Glutamatergic neuron (in vitro differentiated cells): ENCODE data around the gene PLEKHM2. TPM values are rescaled to one million over a fixed set of nuclear protein-coding genes. Genes with fewer than 3 reads are reported as not detected.

Source experiments
- DNase-seq: peaks from one replicate; pipeline ENCODE4 v3.0.0; 2022
- H3K27ac Mint-ChIP-seq: one replicate; pipeline ENCODE4 v1.8.0; 2020; ENCODE audit warnings: mild to moderate bottlenecking, mixed read lengths, inconsistent platforms; ENCODE audit not compliant: unreplicated experiment
- H3K27me3 Mint-ChIP-seq: one replicate; pipeline ENCODE4 v1.8.0; 2020; ENCODE audit warnings: mild to moderate bottlenecking, moderate library complexity, mixed read lengths, inconsistent platforms; ENCODE audit not compliant: unreplicated experiment
- H3K36me3 Mint-ChIP-seq: one replicate; pipeline ENCODE4 v1.8.0; 2020; ENCODE audit warnings: mild to moderate bottlenecking, mixed read lengths, inconsistent platforms; ENCODE audit not compliant: unreplicated experiment
- H3K4me1 Mint-ChIP-seq: one replicate; pipeline ENCODE4 v1.8.0; 2020; ENCODE audit warnings: mild to moderate bottlenecking, low read depth, mixed read lengths, inconsistent platforms; ENCODE audit not compliant: unreplicated experiment
- H3K4me3 Mint-ChIP-seq: one replicate; pipeline ENCODE4 v1.8.0; 2020; ENCODE audit warnings: mild to moderate bottlenecking, mixed read lengths, inconsistent platforms; ENCODE audit not compliant: unreplicated experiment
- H3K9me3 Mint-ChIP-seq: one replicate; pipeline ENCODE4 v1.8.0; 2020; ENCODE audit warnings: mild to moderate bottlenecking, moderate library complexity, mixed read lengths, inconsistent platforms; ENCODE audit not compliant: unreplicated experiment
- CTCF ChIP-seq: fragments of 200-600 bp; sonication (generic); IDR thresholded peaks from one replicate; pipeline ENCODE4 v1.5.0; 2021; ENCODE audit not compliant: partially characterized antibody, unreplicated experiment
- long read RNA-seq: library from polyadenylated mRNA; unstranded; transcript quantifications from one replicate; pipeline ENCODE4 v2.0.0, GENCODE V29; 2020; ENCODE audit not compliant: unreplicated experiment
- total RNA-seq: library from RNA; stranded (reverse); fragmentation: NEBNext Ultra II Directional; extraction: Animal tissue kit (Norgen Biotek cat#: 25700); gene quantifications from one replicate; pipeline ENCODE4 v1.2.1, GENCODE V29; 2021; ENCODE audit not compliant: unreplicated experiment

Gene PLEKHM2
- total RNA-seq = 66.9 TPM
- long read RNA-seq, partial matches to known transcripts = 5 of 6 reads
- long read RNA-seq, other reads (novel, unspliced or antisense) = 1 of 6 reads

- Mint-ChIP-seq H3K4me3 (peak within 1 kb of the TSS; percentile 92), H3K27ac (peak within 1 kb of the TSS; percentile 91), H3K9me3 (peaks cover 4% of the 10 kb centered on the region), H3K36me3 (no peaks in the 10 kb centered on the region), H3K4me1 (peaks cover 11% of the 10 kb centered on the region), H3K27me3 (peaks cover 9% of the 10 kb centered on the region)
- no peak for TF ChIP-seq CTCF
- DNase-seq = peak; percentile 61
Measured at GRCh38 chr1:15684042-15684461, at the start of gene PLEKHM2. PLEKHM2 (plus strand) TSS chr1:15684320; CDS start chr1:15684559, 239 bp downstream.

GRCh38 chr1:15636436-15636835 is 47.7 kb upstream of the PLEKHM2 start:
- H3K4me1 Mint-ChIP-seq = peaks cover 1% of the 10 kb centered on the region
- H3K36me3 Mint-ChIP-seq = no peaks in the 10 kb centered on the region
- H3K9me3 Mint-ChIP-seq = peaks cover 3% of the 10 kb centered on the region
- no peak for DNase-seq
- H3K27me3 Mint-ChIP-seq = peaks cover 1% of the 10 kb centered on the region
- H3K4me3 Mint-ChIP-seq = no peak overlapping the region
- H3K27ac Mint-ChIP-seq = no peak overlapping the region
- TF ChIP-seq CTCF = no peak

GRCh38 chr1:15637826-15638225 is 46.3 kb upstream of the PLEKHM2 start:
- Mint-ChIP-seq H3K4me3 (no peak overlapping the region), H3K9me3 (peaks cover 3% of the 10 kb centered on the region), H3K4me1 (peaks cover 1% of the 10 kb centered on the region), H3K27ac (no peak overlapping the region), H3K27me3 (peaks cover 1% of the 10 kb centered on the region), H3K36me3 (no peaks in the 10 kb centered on the region)
- DNase-seq = no peak
- TF ChIP-seq CTCF = no peak

GRCh38 chr1:15639262-15639661 is 44.9 kb upstream of the PLEKHM2 start:
- no peak for TF ChIP-seq CTCF
- Mint-ChIP-seq H3K4me3 (no peak overlapping the region), H3K27me3 (peaks cover 1% of the 10 kb centered on the region), H3K9me3 (peaks cover 3% of the 10 kb centered on the region), H3K27ac (no peak overlapping the region), H3K4me1 (no peaks in the 10 kb centered on the region), H3K36me3 (no peaks in the 10 kb centered on the region)
- DNase-seq = no peak

GRCh38 chr1:15639931-15640330 is 44.2 kb upstream of the PLEKHM2 start:
- no peak for TF ChIP-seq CTCF
- DNase-seq = no peak
- Mint-ChIP-seq H3K27me3 (peaks cover 1% of the 10 kb centered on the region), H3K27ac (no peak overlapping the region), H3K9me3 (peaks cover 3% of the 10 kb centered on the region), H3K4me3 (no peak overlapping the region), H3K36me3 (peaks cover under 1% of the 10 kb centered on the region), H3K4me1 (no peaks in the 10 kb centered on the region)
